Measurements from ENCODE around the gene GATAD2B.
"Not testable (repeated sequence)": the region's sequence is repeated elsewhere in the genome, so short reads cannot be mapped to it uniquely, and the experiment has no call there.

Gene GATAD2B

DNA sequence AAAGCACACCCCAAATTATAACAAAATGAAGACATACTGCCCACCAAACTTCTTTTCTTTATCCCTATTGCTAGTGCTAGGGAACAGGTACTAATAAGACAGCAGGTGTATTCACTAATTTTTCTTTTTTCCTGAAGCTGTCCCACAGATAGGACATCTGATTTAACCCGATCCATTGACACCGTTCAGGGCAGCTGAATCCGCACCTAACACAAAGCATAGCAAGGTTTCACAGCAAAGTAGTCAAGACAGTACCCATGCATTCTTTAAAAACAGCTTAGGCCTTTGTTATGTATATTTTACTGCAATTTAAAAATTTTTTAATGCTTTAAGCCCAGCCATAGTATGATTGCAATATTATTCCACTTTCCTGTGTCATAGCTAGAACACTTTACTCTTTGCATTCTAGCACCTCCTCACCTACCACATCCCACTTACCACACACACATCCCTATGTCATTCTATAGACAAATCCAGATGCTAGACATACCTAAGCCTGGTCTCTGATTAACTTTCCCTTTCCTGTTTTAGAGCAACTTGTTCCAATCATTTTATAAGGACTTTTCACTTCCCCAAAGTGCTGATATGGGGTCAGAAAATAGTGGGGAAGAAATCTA lies 40.4 kb downstream of the GATAD2B start:
- DNase-seq, result peak; percentile 67

GRCh38 chr1:153881751-153882150 lies 41.0 kb downstream of the GATAD2B start:
- DNase-seq, result peak; percentile 96

- DNase-seq, result peak; percentile 100
Observed at GRCh38 chr1:153880962-153881361, 41.8 kb downstream of the GATAD2B start.

DNA sequence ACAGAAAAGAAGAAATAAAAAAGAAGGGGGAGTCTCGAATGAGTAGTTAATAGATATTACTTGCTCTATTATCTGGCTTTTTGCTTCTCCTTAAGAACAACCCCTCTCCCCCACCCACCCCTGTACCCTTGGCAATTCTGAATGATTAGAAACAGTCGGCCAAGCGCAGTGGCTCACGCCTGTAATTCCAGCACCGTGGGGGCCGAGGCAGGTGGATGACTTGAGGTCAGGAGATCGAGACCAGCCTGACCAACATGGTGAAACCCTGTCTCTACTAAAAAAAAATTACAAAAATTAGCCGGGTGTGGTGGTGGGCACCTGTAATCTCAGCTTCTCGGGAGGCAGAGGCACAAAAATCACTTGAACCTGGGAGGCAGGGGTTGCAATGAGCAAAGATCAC lies 42.7 kb downstream of the GATAD2B start:
- no peak for DNase-seq

DNA sequence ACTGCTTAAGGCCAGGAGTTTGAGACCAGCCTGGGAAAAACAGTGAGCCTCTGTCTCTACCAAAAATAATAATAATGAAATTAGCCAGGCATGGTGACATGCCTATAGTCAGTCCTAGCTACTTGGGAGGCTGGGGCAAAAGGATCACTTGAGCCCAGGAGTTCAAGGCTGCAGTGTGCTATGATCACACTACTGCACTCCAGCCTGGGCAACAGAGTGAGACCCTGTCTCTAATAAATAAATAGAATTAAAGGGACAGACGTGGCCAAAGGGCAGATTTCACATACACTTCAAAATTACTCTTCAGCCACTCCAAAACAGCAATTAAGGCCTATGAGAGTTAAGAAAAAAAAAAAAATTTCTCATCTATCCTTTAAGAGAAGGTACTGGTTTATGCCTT lies 45.7 kb downstream of the GATAD2B start:
- DNase-seq, result no peak

DNA sequence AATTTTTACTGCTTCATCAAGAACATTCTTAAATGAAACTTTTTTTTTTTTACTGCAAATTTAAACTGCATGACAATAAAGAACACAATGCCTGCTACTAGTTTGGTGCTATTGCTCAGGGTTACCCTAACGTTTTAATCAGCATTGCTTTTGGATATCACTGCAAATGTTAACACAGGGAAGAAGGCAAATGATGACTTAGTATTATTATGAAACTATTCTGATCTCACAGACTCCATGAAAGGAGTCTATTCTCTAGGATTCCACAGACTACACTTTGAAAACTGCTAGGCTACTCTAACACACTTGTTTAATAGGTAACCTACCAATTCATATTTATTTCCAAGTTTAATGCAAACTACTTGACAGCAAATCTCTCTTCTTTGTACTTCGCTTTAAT lies 49.8 kb downstream of the GATAD2B start:
- no peak for DNase-seq

GRCh38 chr1:153872331-153872730 lies 50.4 kb downstream of the GATAD2B start:
- no peak for DNase-seq

- no peak for DNase-seq
Observed at GRCh38 chr1:153869486-153869885, 53.3 kb downstream of the GATAD2B start.

DNA sequence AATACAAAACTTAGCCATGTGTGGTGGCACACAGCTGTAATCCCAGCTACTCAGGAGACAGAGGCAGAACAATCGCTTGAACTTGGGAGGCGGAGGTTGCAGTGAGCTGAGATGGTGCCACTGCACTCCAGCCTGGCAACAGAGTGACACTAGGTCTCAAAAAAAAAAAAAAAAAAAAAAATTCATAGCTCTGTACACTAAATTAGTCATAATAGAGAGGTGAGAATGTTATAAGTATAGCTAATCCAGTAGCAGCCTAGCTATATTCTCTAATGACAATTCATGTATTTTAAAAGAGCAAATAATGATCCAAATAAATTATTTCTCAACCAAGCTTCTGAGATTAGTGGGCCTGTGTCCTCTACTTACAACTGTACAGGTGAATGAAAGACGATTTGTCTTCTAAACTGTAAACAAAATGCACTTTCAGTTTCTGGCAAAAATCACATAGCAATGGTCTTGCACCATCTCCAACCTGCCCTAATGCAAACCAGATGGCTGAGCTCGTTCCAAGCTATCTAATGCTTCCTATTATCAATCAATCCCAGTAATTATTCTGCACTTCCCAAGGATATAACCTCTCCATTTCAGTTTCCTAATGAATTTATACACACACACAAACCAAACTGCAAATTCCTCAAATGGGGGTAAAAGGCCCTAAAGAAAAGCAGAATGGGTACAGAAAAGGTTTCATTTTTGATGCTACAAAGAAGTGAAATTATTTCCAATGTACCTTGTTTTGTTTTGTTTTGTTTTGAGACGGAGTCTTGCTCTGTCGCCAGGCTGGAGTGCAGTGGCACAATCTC lies 56.5 kb downstream of the GATAD2B start:
- DNase-seq, result no peak

- no peak for DNase-seq
Observed at GRCh38 chr1:153860285-153860684, 62.5 kb downstream of the GATAD2B start.

- no peak for DNase-seq
Observed at GRCh38 chr1:153857505-153857904, 65.3 kb downstream of the GATAD2B start.

GRCh38 chr1:153856763-153857162 lies 66.0 kb downstream of the GATAD2B start:
- no peak for DNase-seq

DNA sequence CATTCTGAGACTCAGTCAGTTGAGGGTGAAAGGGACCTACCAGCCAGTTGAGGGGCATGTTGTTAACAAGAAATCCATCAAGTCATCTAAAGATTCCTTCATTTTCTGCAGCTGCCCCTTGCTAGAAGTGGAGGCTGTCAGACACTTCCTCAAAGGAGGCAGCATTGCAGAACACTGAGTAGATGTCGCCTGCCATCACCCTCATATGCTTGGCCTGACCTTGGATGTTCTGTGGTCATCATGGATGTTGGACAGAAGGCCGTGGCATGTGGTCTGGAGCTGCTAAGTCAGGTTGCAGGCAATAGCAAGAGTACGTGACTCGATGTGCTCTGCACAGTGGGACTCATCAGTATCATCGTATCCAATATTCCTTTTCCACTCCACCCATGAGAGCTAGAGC lies 70.6 kb downstream of the GATAD2B start:
- no peak for DNase-seq

DNA sequence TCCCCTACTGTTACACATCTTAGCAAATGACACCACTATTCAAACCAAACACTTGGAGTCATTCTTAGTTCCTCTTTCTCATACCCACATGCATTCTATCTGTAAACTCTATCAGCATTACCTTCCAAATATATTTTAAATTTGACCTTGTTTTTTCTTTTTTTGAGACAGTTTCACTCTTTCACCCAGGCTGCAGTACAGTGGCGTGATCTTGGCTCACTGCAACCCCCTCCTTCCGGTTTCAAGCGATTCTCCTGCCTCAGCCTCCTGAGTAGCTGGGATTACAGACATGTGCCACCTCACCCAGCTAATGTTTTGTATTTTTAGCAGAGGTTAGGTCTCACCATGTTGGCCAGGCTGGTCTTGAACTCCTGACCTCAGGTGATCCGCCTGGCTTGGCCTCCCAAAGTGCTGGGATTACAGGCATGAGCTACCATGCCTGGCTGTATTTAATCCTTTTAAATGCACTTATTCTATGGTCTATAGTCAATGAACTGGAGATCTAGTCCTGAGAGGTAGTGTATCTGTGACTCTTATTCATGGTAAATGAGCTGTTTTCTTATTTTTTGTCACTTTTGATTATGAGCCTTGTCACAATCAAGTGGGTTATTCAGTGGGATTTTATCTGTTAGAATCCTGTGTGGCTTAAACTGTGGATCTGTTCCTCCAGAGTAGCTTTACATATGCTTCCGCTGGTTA lies 73.1 kb downstream of the GATAD2B start:
- no peak for DNase-seq

GRCh38 chr1:153848805-153849204 lies 74.0 kb downstream of the GATAD2B start:
- no peak for DNase-seq

- no peak for DNase-seq
Observed at GRCh38 chr1:153845158-153845557, 77.6 kb downstream of the GATAD2B start.

DNA sequence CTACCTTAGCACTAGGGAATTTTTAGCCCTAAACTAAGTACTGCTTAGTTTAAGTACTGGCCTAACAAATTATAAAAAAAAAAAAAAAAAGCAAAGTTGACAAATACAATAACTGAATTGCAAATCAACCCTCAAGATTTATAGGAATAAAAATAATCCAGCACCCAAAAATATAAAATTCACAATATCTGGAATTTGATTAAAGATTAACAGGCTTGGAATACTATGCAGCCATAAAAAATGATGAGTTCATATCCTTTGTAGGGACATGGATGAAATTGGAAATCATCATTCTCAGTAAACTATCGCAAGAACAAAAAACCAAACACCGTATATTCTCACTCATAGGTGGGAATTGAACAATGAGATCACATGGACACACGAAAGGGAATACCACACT lies 78.4 kb downstream of the GATAD2B start:
- not testable (repeated sequence) for DNase-seq

GRCh38 chr1:153842006-153842471 lies 80.7 kb downstream of the GATAD2B start:
- DNase-seq, result peak; percentile 34

DNA sequence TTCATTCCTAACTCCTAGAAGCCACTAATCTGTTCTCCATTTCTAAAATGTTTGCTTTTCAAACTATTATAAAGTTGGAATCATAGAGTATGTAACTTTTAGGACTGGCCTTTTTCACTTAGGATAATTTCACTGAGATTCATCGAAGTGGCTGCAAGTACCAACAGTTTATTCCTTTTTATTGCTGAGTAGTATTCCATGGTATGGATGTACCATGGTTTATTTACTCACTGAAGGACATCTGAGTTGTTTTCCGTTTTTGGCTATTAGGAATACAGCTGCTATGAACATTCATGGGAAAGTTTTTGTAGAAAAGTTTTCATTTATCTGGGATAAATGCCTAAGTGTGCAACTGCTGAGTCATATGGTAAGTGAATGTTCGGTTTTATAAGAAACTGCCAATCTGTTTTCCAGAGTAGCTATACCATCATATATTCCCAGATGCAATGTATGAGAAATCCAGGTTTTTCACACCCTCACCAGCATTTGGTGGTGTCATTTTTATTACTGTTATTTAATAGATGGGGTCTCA lies 81.2 kb downstream of the GATAD2B start:
- no peak for DNase-seq

DNA sequence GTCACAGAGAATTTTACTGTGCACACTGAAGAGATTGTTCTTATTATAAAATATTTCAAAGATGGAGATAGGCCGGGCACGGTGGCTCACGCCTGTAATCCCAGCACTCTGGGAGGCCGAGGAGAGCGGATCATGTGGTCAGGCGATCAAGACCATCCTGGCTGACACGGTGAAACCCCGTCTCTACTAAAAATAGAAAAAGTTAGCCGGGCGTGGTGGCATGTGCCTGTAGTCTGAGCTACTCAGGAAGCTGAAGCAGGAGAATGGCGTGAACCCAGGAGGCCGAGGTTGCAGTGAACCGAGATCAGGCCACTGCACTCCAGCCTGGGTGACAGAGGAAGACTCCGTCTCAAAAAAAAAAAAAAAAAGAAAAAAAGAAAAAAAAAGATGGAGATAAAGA lies 82.0 kb downstream of the GATAD2B start:
- DNase-seq, result not testable (repeated sequence)

DNA sequence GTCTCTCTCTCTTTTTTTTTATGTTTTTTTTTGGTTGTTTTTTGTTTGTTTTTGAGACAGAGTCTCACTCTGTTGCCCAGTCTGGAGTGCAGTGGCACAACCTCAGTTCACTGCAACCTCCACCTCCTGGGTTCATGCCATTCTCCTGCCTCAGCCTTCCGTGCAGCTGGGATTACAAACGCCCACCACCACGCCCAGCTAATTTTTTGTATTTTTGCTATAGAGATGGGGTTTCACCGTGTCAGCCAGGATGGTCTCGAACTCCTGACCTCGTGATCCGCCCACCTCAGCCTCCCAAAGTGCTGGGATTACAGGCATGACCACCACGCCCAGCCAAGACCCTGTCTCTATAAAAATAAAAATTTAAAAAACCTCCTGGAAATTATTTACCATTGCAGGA lies 88.8 kb downstream of the GATAD2B start:
- not testable (repeated sequence) for DNase-seq

GRCh38 chr1:153833171-153833570 lies 89.6 kb downstream of the GATAD2B start:
- DNase-seq, result no peak

DNA sequence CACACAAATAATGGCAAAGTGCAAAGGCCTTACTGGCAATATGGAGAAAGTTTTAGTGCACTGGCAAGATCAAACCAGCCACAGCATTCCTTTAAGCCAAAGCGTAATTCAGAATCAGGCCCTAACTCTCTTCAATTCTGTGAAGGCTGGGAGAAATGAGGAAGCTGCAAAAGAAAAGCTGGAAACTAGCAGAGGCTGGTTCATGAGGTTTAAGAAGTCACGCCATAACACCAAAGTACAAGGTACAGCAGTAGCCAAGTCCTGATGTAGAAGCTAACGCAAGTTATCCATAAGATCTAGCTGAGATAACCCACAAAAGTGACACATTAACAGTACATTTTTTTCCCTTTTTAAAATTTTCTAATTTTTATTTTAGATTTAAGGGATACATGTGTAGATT lies 90.5 kb downstream of the GATAD2B start:
- DNase-seq, result no peak

DNA sequence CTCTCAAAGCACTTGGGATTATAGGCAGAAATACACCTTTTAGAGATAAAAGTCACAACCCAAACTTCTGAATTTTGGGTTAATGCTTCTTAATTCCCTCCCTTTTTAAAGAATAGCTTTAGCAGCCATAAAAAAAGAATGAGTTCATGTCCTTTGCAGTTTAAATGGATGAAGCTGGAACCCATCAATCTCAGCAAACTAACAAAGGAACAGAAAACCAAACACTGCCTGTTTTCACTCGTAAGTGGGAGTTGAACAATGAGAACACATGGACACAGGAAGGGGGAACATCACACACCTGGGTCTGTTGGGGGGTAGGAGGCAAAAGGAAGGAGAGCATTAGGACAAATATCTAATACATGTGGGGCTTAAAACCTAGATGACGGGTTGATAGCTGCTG lies 91.7 kb downstream of the GATAD2B start:
- no peak for DNase-seq

Data from NCI-H1092 treated with DMSO at 0.1 percent for 48 hours (cell line).